ENCODE results near the gene BLOC1S1. TPM values are rescaled to one million over a fixed set of nuclear protein-coding genes. Genes with fewer than 3 reads are reported as not detected.

BLOC1S1 gene
- total and polyA plus RNA-seq, 10 of the 15 experiments (the other 5 are each of a cell fraction or from before 2014, with no cell fraction given), result 126 to 285 (median 166) TPM

GRCh38 chr12:55684761-55685370 lies 31.0 kb upstream of the BLOC1S1 start:
- FAIRE-seq, result no peak

GRCh38 chr12:55685671-55686070 lies 30.2 kb upstream of the BLOC1S1 start:
- RAD21 ChIA-PET (ENCODE audit: unreplicated experiment), result no interaction called here
- SMC1A ChIA-PET (ENCODE audit: uncharacterized antibody, unreplicated experiment), result no interaction called here
- CTCF ChIA-PET, result no interaction called here
- in situ Hi-C loops (cut with MboI), result no loop called here
- H3K4me2 ChIP-seq (ENCODE audit: control insufficient read depth, insufficient read depth), result no peak overlapping the region
- 9% methylated on average over 5 of the region's 5 CpGs for WGBS (ENCODE audit: insufficient coverage, insufficient replicate concordance, low lambda C conversion rate, missing lambda C conversion rate)
- H4K20me1 ChIP-seq (ENCODE audit: control insufficient read depth, insufficient read depth), result no peaks in the 10 kb centered on the region
- TF ChIP-seq RCOR1 (conservative IDR thresholded peaks at IDR 0.05; ENCODE audit: low read depth, low read length) (no peak), FOXM1 (IDR thresholded peaks at IDR 0.05; ENCODE audit: low read depth, low read length) (no peak), IRF4 (IDR thresholded peaks at IDR 0.05; ENCODE audit: low read depth, low read length) (no peak), NR2C2 (IDR thresholded peaks at IDR 0.05; ENCODE audit: borderline replicate concordance, control insufficient read depth, insufficient read length, low read depth) (no peak), JUNB (IDR thresholded peaks at IDR 0.05) (no peak)
- no TSS peak for BruUV-seq (replicated peaks)
- no peak for FAIRE-seq
- no peak overlapping the region for H2AFZ ChIP-seq (ENCODE audit: control insufficient read depth, low read depth, low read length)
- no peaks in the 10 kb centered on the region for H3K9me3 ChIP-seq (replicated peaks; ENCODE audit: control insufficient read depth, insufficient read depth, low read length)
- no peak for DNase-seq (ENCODE audit: low read depth, low spot score)
- no peak for ATAC-seq
- POLR2A ChIA-PET, result no interaction called here
- no peak overlapping the region for H3K9ac ChIP-seq (ENCODE audit: control insufficient read depth, insufficient read depth, low read length)
- H3K4me1 ChIP-seq (ENCODE audit: control insufficient read depth, insufficient read depth, low read length), result peaks cover 16% of the 10 kb centered on the region
- H3K27ac ChIP-seq (ENCODE audit: control insufficient read depth, insufficient read depth), result no peak overlapping the region
- H3K79me2 ChIP-seq (ENCODE audit: control insufficient read depth, insufficient read depth, low read length), result no peaks in the 10 kb centered on the region
- no peaks in the 10 kb centered on the region for H3K36me3 ChIP-seq (ENCODE audit: control insufficient read depth in 2 of 2, insufficient read depth in 2 of 2, low read length in 1 of 2)
- intact Hi-C loops (cut with micrococcal nuclease; ENCODE audit: unreplicated experiment), result no loop called here
- H3K27me3 ChIP-seq (replicated peaks in 1 of 2; ENCODE audit: control insufficient read depth in 2 of 2, insufficient read depth in 2 of 2, low read length in 1 of 2), result no peaks in the 10 kb centered on the region; a peak in 1 of 4 replicates
- no peak overlapping the region for H3K4me3 ChIP-seq

More at GRCh38 chr12:55684761-55685370, 31.0 kb upstream of the BLOC1S1 start:
- peaks cover 16% of the 10 kb centered on the region for H3K4me1 ChIP-seq (ENCODE audit: control insufficient read depth, insufficient read depth, low read length)
- no peak for TF ChIP-seq SUZ12 (IDR thresholded peaks at IDR 0.05; ENCODE audit: unreplicated experiment)
- TF ChIP-seq SP1 (IDR thresholded peaks at IDR 0.05; ENCODE audit: low read depth, low read length), result no peak
- TF ChIP-seq RFX5 (IDR thresholded peaks at IDR 0.05; ENCODE audit: low read depth, low read length), result no peak
- TF ChIP-seq STAT3 (IDR thresholded peaks at IDR 0.05; ENCODE audit: low read depth, low read length), result no peak
- no peak for TF ChIP-seq EZH2 (IDR thresholded peaks at IDR 0.05; ENCODE audit: borderline replicate concordance, control insufficient read depth, low read depth, low read length)
- TF ChIP-seq NFYB (IDR thresholded peaks at IDR 0.05; ENCODE audit: insufficient read depth, low read depth, low read length), result no peak
- no peak for TF ChIP-seq CHD4 (IDR thresholded peaks at IDR 0.05)
- no peak for TF ChIP-seq KLF5 (IDR thresholded peaks at IDR 0.05; ENCODE audit: partially characterized antibody)
- H3K27me3 ChIP-seq (replicated peaks in 1 of 2; ENCODE audit: control insufficient read depth in 2 of 2, insufficient read depth in 2 of 2, low read length in 1 of 2), result no peaks in the 10 kb centered on the region; a peak in 1 of 4 replicates
- in situ Hi-C loops (cut with MboI), result no loop called here
- H3K9ac ChIP-seq (ENCODE audit: control insufficient read depth, insufficient read depth, low read length), result no peak overlapping the region
- BruUV-seq (replicated peaks), result no TSS peak
- no peak overlapping the region for H2AFZ ChIP-seq (ENCODE audit: control insufficient read depth, low read depth, low read length)
- ChIA-PET POLR2A (no interaction called here), CTCF (no interaction called here), SMC1A (ENCODE audit: uncharacterized antibody, unreplicated experiment) (no interaction called here), RAD21 (ENCODE audit: unreplicated experiment) (no interaction called here)
- H3K36me3 ChIP-seq (ENCODE audit: control insufficient read depth in 2 of 2, insufficient read depth in 2 of 2, low read length in 1 of 2), result no peaks in the 10 kb centered on the region
- no peaks in the 10 kb centered on the region for H4K20me1 ChIP-seq (ENCODE audit: control insufficient read depth, insufficient read depth)
- no peaks in the 10 kb centered on the region for H3K9me3 ChIP-seq (replicated peaks; ENCODE audit: control insufficient read depth, insufficient read depth, low read length)
- intact Hi-C loops (cut with micrococcal nuclease; ENCODE audit: unreplicated experiment), result no loop called here
- 72% methylated on average over 20 of the region's 20 CpGs for WGBS (ENCODE audit: insufficient coverage, insufficient replicate concordance, low lambda C conversion rate, missing lambda C conversion rate)
- no peaks in the 10 kb centered on the region for H3K79me2 ChIP-seq (ENCODE audit: control insufficient read depth, insufficient read depth, low read length)
- H3K27ac ChIP-seq (ENCODE audit: control insufficient read depth, insufficient read depth), result no peak overlapping the region
- H3K4me3 ChIP-seq, result no peak overlapping the region
- no peak for ATAC-seq
- DNase-seq (ENCODE audit: low read depth, low spot score), result no peak
- no peak overlapping the region for H3K4me2 ChIP-seq (ENCODE audit: control insufficient read depth, insufficient read depth)

Measured in GM12878 (cell line).